OCI-LY7 (cell line): ENCODE measurements around the gene LIN7A. TPM values are rescaled to one million over a fixed set of nuclear protein-coding genes. Genes with fewer than 3 reads are reported as not detected.

Source experiments
- Bru-seq: library from RNA; stranded (reverse); fragments of 400-500 nt; gene quantifications from one replicate; lab custom pipeline; 2021; lab: Mats Ljungman, UMichigan
- BruChase-seq, 2 experiments: library from RNA; stranded (reverse); fragments of 400-500 nt; gene quantifications; one replicate each; lab custom pipeline; 2021; lab: Mats Ljungman, UMichigan
- BruUV-seq: library from RNA; stranded (reverse); fragments of 400-500 nt; replicated peaks from 2 replicates; lab custom pipeline; 2021; lab: Mats Ljungman, UMichigan
- CTCF ChIA-PET: fragments of 300-600 bp; sonication (Branson Sonifier 250); formaldehyde crosslinking; loops from one replicate; lab custom pipeline; 2022; ENCODE audit warnings: antibody characterized with exemption; ENCODE audit not compliant: unreplicated experiment; lab: Charles Lee
- POLR2A ChIA-PET: fragments of 300-600 bp; sonication (Branson Sonifier 250); formaldehyde crosslinking; loops from one replicate; lab custom pipeline; 2022; ENCODE audit warnings: antibody characterized with exemption; lab: Charles Lee
- DNase-seq: peaks from one replicate; pipeline ENCODE4 v3.0.0-alpha.2; 2015; ENCODE audit warnings: low spot score
- H2AFZ ChIP-seq: fragments of 200-600 bp; sonication (generic), shearing (Covaris generic); 2 replicates; pipeline ENCODE4 v1.6.1; 2014; ENCODE audit warnings: mild to moderate bottlenecking, antibody characterized with exemption, low read length, moderate library complexity
- H3K27ac ChIP-seq: fragments of 200-600 bp; sonication (generic); 2 replicates; pipeline ENCODE4 v1.5.1; 2014; ENCODE audit warnings: mixed run types, low read depth, mild to moderate bottlenecking, moderate library complexity, low read length, inconsistent platforms; ENCODE audit not compliant: poor library complexity, severe bottlenecking
- H3K36me3 ChIP-seq: fragments of 200-600 bp; sonication (generic); 2 replicates; pipeline ENCODE4 v1.6.1; 2014; ENCODE audit warnings: mild to moderate bottlenecking, antibody characterized with exemption, low read length, moderate library complexity, mixed read lengths; ENCODE audit not compliant: insufficient read depth
- H3K4me1 ChIP-seq: fragments of 200-600 bp; sonication (generic); 2 replicates; pipeline ENCODE4 v1.5.1; 2014; ENCODE audit warnings: mild to moderate bottlenecking, low read length; ENCODE audit not compliant: insufficient read depth, poor library complexity, severe bottlenecking
- H3K4me2 ChIP-seq: fragments of 200-600 bp; sonication (generic); 2 replicates; pipeline ENCODE4 v1.6.1; 2014; ENCODE audit warnings: mild to moderate bottlenecking, low read length
- H3K4me3 ChIP-seq: fragments of 200-600 bp; sonication (generic); 2 replicates; pipeline ENCODE4 v1.5.1; 2014; ENCODE audit warnings: mild to moderate bottlenecking, low read depth, low read length; ENCODE audit not compliant: poor library complexity, severe bottlenecking
- H3K79me2 ChIP-seq: fragments of 200-600 bp; sonication (generic); 2 replicates; pipeline ENCODE4 v1.6.1; 2016; ENCODE audit warnings: low read depth, mild to moderate bottlenecking, low read length, moderate library complexity, mixed read lengths; ENCODE audit not compliant: insufficient read depth
- H3K9me2 ChIP-seq: fragments of 200-600 bp; sonication (generic); 2 replicates; pipeline ENCODE4 v1.6.1; 2016; ENCODE audit warnings: mild to moderate bottlenecking, low read length, mixed read lengths; ENCODE audit not compliant: insufficient read depth
- H3K9me3 ChIP-seq: fragments of 200-600 bp; sonication (generic); 2 replicates; pipeline ENCODE4 v1.6.1; 2014; ENCODE audit warnings: mild to moderate bottlenecking, mixed run types, low read length, mixed read lengths
- H4K20me1 ChIP-seq: fragments of 200-600 bp; sonication (generic); 2 replicates; pipeline ENCODE4 v1.6.1; 2014; ENCODE audit warnings: mild to moderate bottlenecking, antibody characterized with exemption, low read length, moderate library complexity, mixed read lengths; ENCODE audit not compliant: insufficient read depth
- EZH2phosphoT487 ChIP-seq: fragments of 200-600 bp; sonication (generic); IDR thresholded peaks from 2 replicates; pipeline ENCODE4 v1.6.1; 2018; ENCODE audit warnings: low read depth, borderline replicate concordance, mild to moderate bottlenecking, mixed run types, antibody characterized with exemption, low read length, moderate library complexity, mixed read lengths
- intact Hi-C: fragments of 100-400 bp; cut with micrococcal nuclease; formaldehyde crosslinking; loops from one replicate; pipeline ENCODE4 v1.10.0; 2022; ENCODE audit not compliant: unreplicated experiment
- long read RNA-seq: library from polyadenylated mRNA; stranded (forward); transcript quantifications from one replicate; pipeline ENCODE4 v2.0.0, GENCODE V29; 2022
- total RNA-seq, 2 experiments: library from RNA; depleted of rRNA in 1 of 2; stranded (reverse); fragments of >200 nt in 1 of 2; shearing (Covaris generic) in 1 of 2; gene quantifications; 2 replicates each; pipeline ENCODE4 v1.2.3, GENCODE V29; 2014 to 2022
- TF ChIP-seq, protein P1 (sequence below): fragments of 200-600 bp; sonication (generic); conservative IDR thresholded peaks from 2 replicates; pipeline ENCODE4 v1.5.1; 2014; ENCODE audit warnings: mild to moderate bottlenecking, antibody characterized with exemption, low read length, moderate library complexity, mixed read lengths

LIN7A gene
- total RNA-seq (2014; rRNA removed; shearing (Covaris generic)) (0.10 TPM in 1 of 2 replicates, not detected in the other), total RNA-seq (2022) (0.39 and 0.61 TPM in 2 replicates), Bru-seq, nascent RNA (percentile 12 among the genes with signal in this experiment), BruChase-seq, experiment 1, labeled RNA remaining after a 6-hour chase (percentile 11 among the genes with signal in this experiment), BruChase-seq, experiment 2, labeled RNA remaining after a 2-hour chase (percentile 9 among the genes with signal in this experiment)
- long read RNA-seq, result 0 reads

DNA sequence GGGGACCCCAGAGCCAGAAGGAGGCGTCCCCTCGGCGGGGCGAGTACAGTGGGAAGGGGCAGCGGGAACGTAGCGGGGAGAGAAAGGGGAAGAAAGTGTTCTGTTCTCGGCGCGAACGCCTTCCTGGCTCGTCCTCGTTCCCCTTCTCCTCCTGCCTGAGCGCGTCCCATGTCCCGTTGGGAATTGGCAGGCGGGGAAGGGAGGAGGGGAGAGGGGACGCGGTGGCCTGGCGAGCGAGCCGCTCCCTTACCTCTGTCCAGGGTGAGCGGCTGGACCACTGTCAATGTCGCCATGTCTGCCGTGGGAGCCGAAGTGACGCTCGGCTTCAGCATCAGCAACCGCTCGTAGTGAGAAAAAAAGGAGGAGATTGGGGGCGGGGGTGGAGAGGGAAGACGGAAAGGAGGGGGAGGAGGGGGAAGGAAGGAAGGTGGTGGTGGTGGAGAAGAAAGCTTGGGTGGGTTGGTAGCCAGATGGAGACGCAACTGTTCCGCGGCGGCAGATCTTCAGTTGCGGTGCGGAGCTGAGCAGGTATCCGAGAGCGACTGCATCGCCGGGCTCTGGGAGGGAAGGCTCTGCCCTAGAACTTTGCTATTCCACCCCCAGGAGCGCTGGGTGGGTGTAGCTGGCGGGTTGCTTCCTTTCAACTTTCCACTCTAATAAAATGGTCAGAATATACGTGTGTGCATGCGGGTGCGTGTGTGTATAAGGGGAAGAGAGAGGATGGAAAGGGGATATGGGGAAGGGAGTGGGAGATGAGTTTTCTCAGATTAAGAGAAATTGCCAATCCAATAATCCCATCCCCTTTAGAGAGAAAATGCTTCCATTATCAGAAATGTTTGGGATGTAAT, at the start of gene LIN7A:
LIN7A (minus strand) TSS at position 544 of the 848 bp plus-strand sequence; CDS start at position 332, 212 bp downstream.
- H4K20me1 ChIP-seq, result no peaks in the 10 kb centered on the region
- H3K4me2 ChIP-seq, result no peak within 1 kb of the TSS
- CTCF ChIA-PET, result no interaction called here
- no peak for DNase-seq
- POLR2A ChIA-PET, result no interaction called here
- no peaks in the 10 kb centered on the region for H3K9me3 ChIP-seq
- no peak within 1 kb of the TSS for H2AFZ ChIP-seq
- no peak for TF ChIP-seq EZH2phosphoT487
- TF ChIP-seq, protein P1, sequence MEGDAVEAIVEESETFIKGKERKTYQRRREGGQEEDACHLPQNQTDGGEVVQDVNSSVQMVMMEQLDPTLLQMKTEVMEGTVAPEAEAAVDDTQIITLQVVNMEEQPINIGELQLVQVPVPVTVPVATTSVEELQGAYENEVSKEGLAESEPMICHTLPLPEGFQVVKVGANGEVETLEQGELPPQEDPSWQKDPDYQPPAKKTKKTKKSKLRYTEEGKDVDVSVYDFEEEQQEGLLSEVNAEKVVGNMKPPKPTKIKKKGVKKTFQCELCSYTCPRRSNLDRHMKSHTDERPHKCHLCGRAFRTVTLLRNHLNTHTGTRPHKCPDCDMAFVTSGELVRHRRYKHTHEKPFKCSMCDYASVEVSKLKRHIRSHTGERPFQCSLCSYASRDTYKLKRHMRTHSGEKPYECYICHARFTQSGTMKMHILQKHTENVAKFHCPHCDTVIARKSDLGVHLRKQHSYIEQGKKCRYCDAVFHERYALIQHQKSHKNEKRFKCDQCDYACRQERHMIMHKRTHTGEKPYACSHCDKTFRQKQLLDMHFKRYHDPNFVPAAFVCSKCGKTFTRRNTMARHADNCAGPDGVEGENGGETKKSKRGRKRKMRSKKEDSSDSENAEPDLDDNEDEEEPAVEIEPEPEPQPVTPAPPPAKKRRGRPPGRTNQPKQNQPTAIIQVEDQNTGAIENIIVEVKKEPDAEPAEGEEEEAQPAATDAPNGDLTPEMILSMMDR, result no peak
- H3K27ac ChIP-seq, result no peak within 1 kb of the TSS
- intact Hi-C loops, result no loop called here
- H3K4me3 ChIP-seq, result no peak within 1 kb of the TSS
- no peaks in the 10 kb centered on the region for H3K4me1 ChIP-seq
- no peaks in the 10 kb centered on the region for H3K36me3 ChIP-seq
- no TSS peak for BruUV-seq
- H3K79me2 ChIP-seq, result no peaks in the 10 kb centered on the region
- H3K9me2 ChIP-seq, result no peaks in the 10 kb centered on the region

GRCh38 chr12:80986224-80986623, 48.5 kb upstream of the LIN7A start:
- no peak for DNase-seq
- Histone ChIP-seq H4K20me1 (no peaks in the 10 kb centered on the region), H2AFZ (no peak overlapping the region), H3K4me1 (no peaks in the 10 kb centered on the region), H3K9me3 (no peaks in the 10 kb centered on the region), H3K4me3 (no peak overlapping the region), H3K27ac (no peak overlapping the region), H3K4me2 (no peak overlapping the region), H3K36me3 (no peaks in the 10 kb centered on the region), H3K79me2 (no peaks in the 10 kb centered on the region), H3K9me2 (no peaks in the 10 kb centered on the region)
- intact Hi-C loops, result no loop called here
- POLR2A ChIA-PET, result interaction anchor here (0.6 to 1.5 kb wide), 2 partner anchors 15 to 755 kb away, joined by 3 read pairs; no protein-coding TSS in a partner anchor
- CTCF ChIA-PET, result no interaction called here
- TF ChIP-seq, protein P1, result no peak
- no peak for TF ChIP-seq EZH2phosphoT487
- BruUV-seq, result no TSS peak

DNA sequence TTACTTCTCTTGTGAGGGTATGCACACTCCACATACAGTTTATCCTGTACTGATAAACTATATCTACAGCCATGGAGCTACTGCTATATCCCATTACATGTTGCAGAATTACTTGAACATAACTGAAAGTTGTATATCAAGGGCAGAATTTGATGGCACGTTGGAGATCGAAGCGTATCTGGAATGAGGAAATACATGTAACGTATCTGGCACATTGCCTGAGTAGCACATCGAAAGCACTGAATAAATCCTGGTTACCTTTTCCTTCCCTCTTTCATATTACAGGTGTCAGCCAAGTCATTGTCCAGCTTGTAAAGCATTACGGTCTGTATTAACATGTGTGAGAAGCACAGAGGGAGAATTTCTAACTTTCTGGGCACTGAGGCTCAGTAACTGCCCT, 42.1 kb upstream of the LIN7A start:
- intact Hi-C loops, result no loop called here
- H4K20me1 ChIP-seq, result no peaks in the 10 kb centered on the region
- no peaks in the 10 kb centered on the region for H3K9me2 ChIP-seq
- no TSS peak for BruUV-seq
- CTCF ChIA-PET, result no interaction called here
- DNase-seq, result no peak
- POLR2A ChIA-PET, result no interaction called here
- no peaks in the 10 kb centered on the region for H3K4me1 ChIP-seq
- no peak for TF ChIP-seq EZH2phosphoT487
- TF ChIP-seq, protein P1, result no peak
- no peaks in the 10 kb centered on the region for H3K9me3 ChIP-seq
- no peak overlapping the region for H3K27ac ChIP-seq
- no peaks in the 10 kb centered on the region for H3K79me2 ChIP-seq
- H3K4me2 ChIP-seq, result no peak overlapping the region
- no peaks in the 10 kb centered on the region for H3K36me3 ChIP-seq
- no peak overlapping the region for H2AFZ ChIP-seq
- H3K4me3 ChIP-seq, result no peak overlapping the region
